ENCODE results near the gene FSTL5.

DNA sequence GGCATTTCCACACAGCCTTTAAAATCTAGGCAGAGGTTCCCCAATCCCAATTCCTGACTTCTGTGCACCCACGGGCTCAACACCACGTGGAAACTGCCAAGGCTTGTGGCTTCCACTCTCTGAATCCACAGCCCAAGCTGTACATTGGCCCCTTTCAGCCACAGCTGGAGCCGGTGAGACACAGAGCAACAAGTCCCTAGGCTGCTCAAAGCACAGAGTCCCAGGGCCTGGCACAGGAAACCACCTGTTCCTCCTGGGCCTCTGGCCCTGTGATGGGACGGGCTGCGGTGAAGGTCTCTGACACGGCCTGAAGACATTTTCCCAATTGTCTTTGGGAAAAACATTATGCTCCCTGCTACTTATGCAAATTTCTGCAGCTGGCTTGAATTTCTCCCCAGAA, 500.0 kb downstream of the FSTL5 start:
- TF ChIP-seq, protein P1, sequence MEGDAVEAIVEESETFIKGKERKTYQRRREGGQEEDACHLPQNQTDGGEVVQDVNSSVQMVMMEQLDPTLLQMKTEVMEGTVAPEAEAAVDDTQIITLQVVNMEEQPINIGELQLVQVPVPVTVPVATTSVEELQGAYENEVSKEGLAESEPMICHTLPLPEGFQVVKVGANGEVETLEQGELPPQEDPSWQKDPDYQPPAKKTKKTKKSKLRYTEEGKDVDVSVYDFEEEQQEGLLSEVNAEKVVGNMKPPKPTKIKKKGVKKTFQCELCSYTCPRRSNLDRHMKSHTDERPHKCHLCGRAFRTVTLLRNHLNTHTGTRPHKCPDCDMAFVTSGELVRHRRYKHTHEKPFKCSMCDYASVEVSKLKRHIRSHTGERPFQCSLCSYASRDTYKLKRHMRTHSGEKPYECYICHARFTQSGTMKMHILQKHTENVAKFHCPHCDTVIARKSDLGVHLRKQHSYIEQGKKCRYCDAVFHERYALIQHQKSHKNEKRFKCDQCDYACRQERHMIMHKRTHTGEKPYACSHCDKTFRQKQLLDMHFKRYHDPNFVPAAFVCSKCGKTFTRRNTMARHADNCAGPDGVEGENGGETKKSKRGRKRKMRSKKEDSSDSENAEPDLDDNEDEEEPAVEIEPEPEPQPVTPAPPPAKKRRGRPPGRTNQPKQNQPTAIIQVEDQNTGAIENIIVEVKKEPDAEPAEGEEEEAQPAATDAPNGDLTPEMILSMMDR (IDR thresholded peaks at IDR 0.05; ENCODE audit: poor library complexity), result no peak
- TF ChIP-seq EZH2 (IDR thresholded peaks at IDR 0.05; ENCODE audit: borderline replicate concordance) (no peak), EZH2phosphoT487 (IDR thresholded peaks at IDR 0.05; ENCODE audit: low read depth, severe bottlenecking, unreplicated experiment) (no peak)

Data from hepatocyte (in vitro differentiated cells).